ENCODE measurements around the gene GAMT.

GAMT gene

GRCh38 chr19:1401138-1401888, at the start of gene GAMT:
Gene GAMT, minus strand, starts transcription at chr19:1401542. Its CDS starts 66 bp downstream, at chr19:1401476.
- Histone ChIP-seq H3K9me2 (replicated peaks; ENCODE audit: insufficient read depth, low read length) (no peaks in the 10 kb centered on the region), H3F3A (ENCODE audit: insufficient read depth, low read length) (peaks cover 11% of the 10 kb centered on the region; the same call in 1 of the 2 replicates), H3K27me3 (replicated peaks; ENCODE audit: insufficient read depth, low read length) (peaks cover 12% of the 10 kb centered on the region), H4K20me1 (ENCODE audit: insufficient read depth, low read length) (no peaks in the 10 kb centered on the region), H3K27ac (ENCODE audit: low read length) (no peak within 1 kb of the TSS), H3K9ac (ENCODE audit: low read length) (peak within 1 kb of the TSS; percentile 84), H3K9me3 (replicated peaks; ENCODE audit: insufficient read depth, low read length) (no peaks in the 10 kb centered on the region), H3K4me3 (ENCODE audit: low read length) (peak within 1 kb of the TSS; percentile 98), H3K79me2 (ENCODE audit: low read length) (peaks cover 12% of the 10 kb centered on the region), H2AFZ (ENCODE audit: low read length) (peak within 1 kb of the TSS; percentile 98), H3K4me2 (ENCODE audit: low read depth, low read length) (peak within 1 kb of the TSS; percentile 100), H3K4me1 (ENCODE audit: low read length) (peaks cover 4% of the 10 kb centered on the region; the same call in 1 of the 2 replicates), H3K36me3 (replicated peaks; ENCODE audit: insufficient read depth, low read length) (no peaks in the 10 kb centered on the region)
- peak; percentile 47 for TF ChIP-seq CTCF (IDR thresholded peaks at IDR 0.05; ENCODE audit: low read length)
- no peak for TF ChIP-seq EZH2 (optimal IDR thresholded peaks at IDR 0.05; ENCODE audit: low read depth, low read length)
- DNase-seq: peak; percentile 74

DNA sequence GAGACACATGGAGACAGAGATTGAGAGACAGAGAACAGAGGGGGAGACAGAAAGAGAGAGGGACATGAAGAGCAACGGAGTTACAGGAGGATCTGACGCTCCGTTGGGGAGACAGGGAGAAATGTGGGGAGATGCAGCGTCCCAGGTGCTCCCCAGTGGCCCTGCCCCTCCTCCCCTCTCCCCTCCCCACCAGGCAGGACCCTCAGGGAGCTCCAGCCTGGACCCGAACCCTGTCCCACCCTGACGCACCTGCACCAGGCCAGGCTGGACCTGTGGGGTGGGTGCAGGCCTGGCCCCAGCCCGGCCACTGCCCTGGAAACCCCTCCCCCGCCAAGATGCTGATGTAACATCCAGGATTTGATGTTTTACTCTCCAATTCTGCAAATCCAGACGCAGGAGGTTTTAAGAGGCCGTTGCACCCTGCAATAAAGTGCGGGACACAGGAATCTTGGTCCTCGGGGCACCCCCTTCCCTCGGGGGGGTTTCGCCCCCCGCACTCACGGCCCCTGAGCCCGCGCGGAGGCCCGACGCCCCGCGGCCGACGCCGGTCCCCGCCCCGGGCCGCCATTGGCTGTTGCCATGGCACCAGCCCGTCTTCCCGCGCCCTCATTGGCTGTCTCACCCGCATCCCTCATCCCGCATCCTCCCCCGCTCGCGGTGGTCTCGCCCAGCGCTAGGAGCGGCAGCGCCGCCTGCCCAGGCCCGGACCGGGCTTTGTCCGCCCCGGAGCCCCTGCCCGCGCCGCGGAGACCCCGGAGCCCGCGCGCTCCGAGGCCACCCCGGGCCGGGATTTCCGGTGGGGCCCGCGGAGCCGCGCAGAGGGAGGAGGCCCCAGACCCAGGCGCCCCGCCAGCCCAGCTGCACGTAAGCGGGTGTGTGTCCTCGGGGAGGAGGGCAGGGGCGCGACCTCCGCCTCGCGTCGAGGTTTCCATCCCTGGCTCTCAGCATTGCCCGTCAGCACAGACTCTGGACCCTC, 48.4 kb upstream of the GAMT start, which contains the start of gene APC2:
Gene APC2, plus strand, starts transcription at position 655 of the 976 bp plus-strand sequence. CDS start 2,881 bp downstream, outside the sequence.
- H3K36me3 ChIP-seq (replicated peaks; ENCODE audit: insufficient read depth, low read length): no peaks in the 10 kb centered on the region
- TF ChIP-seq EZH2 (optimal IDR thresholded peaks at IDR 0.05; ENCODE audit: low read depth, low read length) (no peak), CTCF (IDR thresholded peaks at IDR 0.05; ENCODE audit: low read length) (no peak), EZH2phosphoT487 (IDR thresholded peaks at IDR 0.05; ENCODE audit: low read length) (no peak)
- no peak within 1 kb of the TSS for H3K27ac ChIP-seq (ENCODE audit: low read length)
- no peaks in the 10 kb centered on the region; the same call in 1 of the 2 replicates for H4K20me1 ChIP-seq (ENCODE audit: insufficient read depth, low read length)
- H3F3A ChIP-seq (ENCODE audit: insufficient read depth, low read length): peaks cover 12% of the 10 kb centered on the region
- peaks cover 87% of the 10 kb centered on the region for H3K27me3 ChIP-seq (replicated peaks; ENCODE audit: insufficient read depth, low read length)
- DNase-seq: no peak
- no peak within 1 kb of the TSS for H3K9ac ChIP-seq (ENCODE audit: low read length)
- no peak within 1 kb of the TSS for H2AFZ ChIP-seq (ENCODE audit: low read length)
- H3K4me2 ChIP-seq (ENCODE audit: low read depth, low read length): no peak within 1 kb of the TSS
- H3K4me3 ChIP-seq (ENCODE audit: low read length): no peak within 1 kb of the TSS
- no peaks in the 10 kb centered on the region for H3K9me2 ChIP-seq (replicated peaks; ENCODE audit: insufficient read depth, low read length)
- no peaks in the 10 kb centered on the region for H3K79me2 ChIP-seq (ENCODE audit: low read length)
- peaks cover 5% of the 10 kb centered on the region; the same call in 1 of the 2 replicates for H3K4me1 ChIP-seq (ENCODE audit: low read length)
- H3K9me3 ChIP-seq (replicated peaks; ENCODE audit: insufficient read depth, low read length): no peaks in the 10 kb centered on the region

GRCh38 chr19:1447944-1448343, 46.6 kb upstream of the GAMT start:
- Histone ChIP-seq H3K4me1 (ENCODE audit: low read length) (peaks cover 15% of the 10 kb centered on the region), H3K4me3 (ENCODE audit: low read length) (no peak overlapping the region), H2AFZ (ENCODE audit: low read length) (no peak overlapping the region), H3K79me2 (ENCODE audit: low read length) (no peaks in the 10 kb centered on the region), H3K9me2 (replicated peaks; ENCODE audit: insufficient read depth, low read length) (no peaks in the 10 kb centered on the region), H3F3A (ENCODE audit: insufficient read depth, low read length) (peaks cover 28% of the 10 kb centered on the region), H3K9me3 (replicated peaks; ENCODE audit: insufficient read depth, low read length) (no peaks in the 10 kb centered on the region), H3K27ac (ENCODE audit: low read length) (no peak overlapping the region), H3K9ac (ENCODE audit: low read length) (no peak overlapping the region), H3K27me3 (replicated peaks; ENCODE audit: insufficient read depth, low read length) (peaks cover 71% of the 10 kb centered on the region), H3K4me2 (ENCODE audit: low read depth, low read length) (no peak overlapping the region), H3K36me3 (replicated peaks; ENCODE audit: insufficient read depth, low read length) (no peaks in the 10 kb centered on the region), H4K20me1 (ENCODE audit: insufficient read depth, low read length) (no peaks in the 10 kb centered on the region; the same call in 1 of the 2 replicates)
- TF ChIP-seq EZH2 (optimal IDR thresholded peaks at IDR 0.05; ENCODE audit: low read depth, low read length): no peak
- no peak for TF ChIP-seq EZH2phosphoT487 (IDR thresholded peaks at IDR 0.05; ENCODE audit: low read length)
- TF ChIP-seq CTCF (IDR thresholded peaks at IDR 0.05; ENCODE audit: low read length): no peak
- DNase-seq: no peak

Data from MM.1S (cell line).